Right lobe of liver (tissue), 4 donors: ENCODE results near the gene CCDC136.

Source experiments
- CTCF ChIP-seq, 4 donors: fragments of 200-600 bp in 3 of 4; fragments of 450-650 bp in 1 of 4; IDR thresholded peaks; one replicate each; pipeline versions ENCODE4 v1.5.1 to v1.8.0; 2016 to 2022; ENCODE audit warnings: antibody characterized with exemption in 4 of 4, mild to moderate bottlenecking in 2 of 4
- POLR2A ChIP-seq: fragments of 450-650 bp; IDR thresholded peaks from one replicate; pipeline ENCODE4 v1.6.1; 2017; ENCODE audit warnings: antibody characterized with exemption, mild to moderate bottlenecking
- donor health status: DM: no; HTN: no; CAD: no.
- donor health status: DM: no; HTN: no; CAD: no.
- donor health status: DM: no; HTN: yes; CAD: no.

- TF ChIP-seq CTCF (IDR thresholded peaks at IDR 0.05) (no peak), POLR2A (no peak)
Measured at GRCh38 chr7:128770233-128770632, 21.5 kb upstream of the CCDC136 start.
